ENCODE data around the gene RAP1GDS1. TPM values are rescaled to one million over a fixed set of nuclear protein-coding genes. Genes with fewer than 3 reads are reported as not detected.

RAP1GDS1 gene
- total RNA-seq, 2 donors from 2014 or later: 7.5 to 7.8 TPM

DNA sequence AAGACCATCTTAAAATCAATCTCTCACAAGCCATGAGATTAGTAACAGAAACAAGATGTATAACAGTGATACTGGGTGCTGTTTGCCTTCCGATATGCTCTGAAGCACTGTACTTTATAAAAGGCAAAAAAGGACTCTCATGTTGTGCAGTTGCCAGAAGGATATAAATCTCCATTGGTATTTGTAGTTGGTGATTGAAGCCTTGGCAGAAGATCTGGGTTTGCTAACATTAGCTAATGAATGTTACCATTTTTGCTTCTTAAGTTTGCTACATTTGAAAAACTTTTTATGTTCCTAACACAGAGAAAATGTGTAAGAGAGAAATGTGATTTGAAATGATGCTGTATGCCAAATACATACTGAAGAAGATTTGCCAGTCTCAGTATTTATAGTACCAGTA is 44.4 kb downstream of the RAP1GDS1 start:
- DNase-seq (ENCODE audit: low spot score): no peak

GRCh38 chr4:98310867-98311266 is 49.7 kb downstream of the RAP1GDS1 start:
- no peak for DNase-seq (ENCODE audit: low spot score)
- Histone ChIP-seq H3K4me3 (no peak overlapping the region), H3K36me3 (no peaks in the 10 kb centered on the region), H3K4me1 (no peaks in the 10 kb centered on the region), H3K27ac (no peak overlapping the region), H3K9me3 (no peaks in the 10 kb centered on the region), H3K27me3 (no peaks in the 10 kb centered on the region)
- TF ChIP-seq, protein P1, sequence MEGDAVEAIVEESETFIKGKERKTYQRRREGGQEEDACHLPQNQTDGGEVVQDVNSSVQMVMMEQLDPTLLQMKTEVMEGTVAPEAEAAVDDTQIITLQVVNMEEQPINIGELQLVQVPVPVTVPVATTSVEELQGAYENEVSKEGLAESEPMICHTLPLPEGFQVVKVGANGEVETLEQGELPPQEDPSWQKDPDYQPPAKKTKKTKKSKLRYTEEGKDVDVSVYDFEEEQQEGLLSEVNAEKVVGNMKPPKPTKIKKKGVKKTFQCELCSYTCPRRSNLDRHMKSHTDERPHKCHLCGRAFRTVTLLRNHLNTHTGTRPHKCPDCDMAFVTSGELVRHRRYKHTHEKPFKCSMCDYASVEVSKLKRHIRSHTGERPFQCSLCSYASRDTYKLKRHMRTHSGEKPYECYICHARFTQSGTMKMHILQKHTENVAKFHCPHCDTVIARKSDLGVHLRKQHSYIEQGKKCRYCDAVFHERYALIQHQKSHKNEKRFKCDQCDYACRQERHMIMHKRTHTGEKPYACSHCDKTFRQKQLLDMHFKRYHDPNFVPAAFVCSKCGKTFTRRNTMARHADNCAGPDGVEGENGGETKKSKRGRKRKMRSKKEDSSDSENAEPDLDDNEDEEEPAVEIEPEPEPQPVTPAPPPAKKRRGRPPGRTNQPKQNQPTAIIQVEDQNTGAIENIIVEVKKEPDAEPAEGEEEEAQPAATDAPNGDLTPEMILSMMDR (IDR thresholded peaks at IDR 0.05): no peak

More for the DNA sequence above, 44.4 kb downstream of the RAP1GDS1 start:
- TF ChIP-seq, protein P1 (IDR thresholded peaks at IDR 0.05): no peak
- Histone ChIP-seq H3K4me1 (no peaks in the 10 kb centered on the region), H3K9me3 (peaks cover 0 to 10% of the 10 kb centered on the region in 2 donors), H3K4me3 (no peak overlapping the region), H3K27ac (no peak overlapping the region), H3K27me3 (no peaks in the 10 kb centered on the region), H3K36me3 (no peaks in the 10 kb centered on the region)

DNA sequence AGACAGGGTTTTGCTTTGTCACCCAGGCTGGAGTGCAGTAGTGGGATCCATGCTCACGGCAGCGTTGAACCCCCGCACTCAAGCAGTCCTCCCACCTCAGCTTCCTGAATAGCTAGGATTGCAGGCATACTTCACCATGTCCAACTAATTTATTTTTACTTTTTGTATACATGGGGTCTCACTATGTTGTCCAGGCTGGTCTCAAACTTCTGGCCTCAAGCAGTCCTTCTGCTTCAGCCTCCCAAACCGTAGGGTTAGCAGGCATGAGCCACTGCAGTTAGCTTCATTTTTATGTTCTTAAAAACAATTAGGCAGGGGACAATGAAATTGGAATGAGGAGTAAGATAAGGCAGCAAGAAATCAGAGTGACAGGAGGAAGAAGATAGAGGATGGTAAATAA is 50.5 kb downstream of the RAP1GDS1 start:
- Histone ChIP-seq H3K36me3 (no peaks in the 10 kb centered on the region), H3K27ac (no peak overlapping the region), H3K4me1 (no peaks in the 10 kb centered on the region), H3K9me3 (no peaks in the 10 kb centered on the region), H3K27me3 (no peaks in the 10 kb centered on the region), H3K4me3 (no peak overlapping the region)
- TF ChIP-seq, protein P1 (IDR thresholded peaks at IDR 0.05): no peak
- no peak for DNase-seq (ENCODE audit: low spot score)

DNA sequence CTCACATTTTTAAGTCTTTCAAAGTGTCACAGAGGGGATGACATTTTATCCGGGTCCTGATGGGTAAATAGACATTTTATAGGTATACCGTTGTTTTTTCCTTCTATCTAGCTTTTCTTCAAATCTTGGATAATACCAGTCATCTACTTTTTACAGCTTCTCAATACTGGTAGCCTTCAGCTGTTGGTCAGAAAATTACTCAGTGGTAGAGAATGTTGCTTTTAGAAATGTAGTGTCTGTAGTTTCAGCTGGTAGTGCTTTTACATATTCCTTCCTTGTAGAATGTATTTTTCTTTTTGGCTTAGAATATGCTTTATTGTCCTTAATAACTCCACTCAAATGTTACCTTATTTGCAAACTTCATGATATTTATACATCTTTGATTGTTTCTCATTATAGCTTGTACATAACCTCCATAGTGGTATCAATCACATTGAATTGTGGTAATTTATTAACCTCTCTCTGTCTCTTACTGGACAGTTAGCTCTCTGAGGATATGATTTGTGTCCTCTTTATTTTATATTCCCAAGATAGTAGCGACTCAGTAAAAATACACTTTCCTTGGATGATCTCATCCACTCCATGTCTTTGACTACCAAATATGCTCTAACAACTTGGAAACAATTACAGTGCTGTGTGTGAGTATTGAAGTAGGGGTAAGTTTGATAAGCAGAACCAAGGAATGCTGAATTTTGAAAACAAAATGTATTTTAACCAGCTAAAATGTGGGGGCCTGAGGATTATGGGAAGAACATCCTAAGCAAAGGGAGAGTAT is 53.8 kb downstream of the RAP1GDS1 start:
- Histone ChIP-seq H3K9me3 (no peaks in the 10 kb centered on the region), H3K4me1 (no peaks in the 10 kb centered on the region), H3K27me3 (no peaks in the 10 kb centered on the region), H3K4me3 (no peak overlapping the region), H3K36me3 (no peaks in the 10 kb centered on the region), H3K27ac (no peak overlapping the region)
- TF ChIP-seq, protein P1 (IDR thresholded peaks at IDR 0.05): no peak
- no peak for DNase-seq (ENCODE audit: low spot score)

DNA sequence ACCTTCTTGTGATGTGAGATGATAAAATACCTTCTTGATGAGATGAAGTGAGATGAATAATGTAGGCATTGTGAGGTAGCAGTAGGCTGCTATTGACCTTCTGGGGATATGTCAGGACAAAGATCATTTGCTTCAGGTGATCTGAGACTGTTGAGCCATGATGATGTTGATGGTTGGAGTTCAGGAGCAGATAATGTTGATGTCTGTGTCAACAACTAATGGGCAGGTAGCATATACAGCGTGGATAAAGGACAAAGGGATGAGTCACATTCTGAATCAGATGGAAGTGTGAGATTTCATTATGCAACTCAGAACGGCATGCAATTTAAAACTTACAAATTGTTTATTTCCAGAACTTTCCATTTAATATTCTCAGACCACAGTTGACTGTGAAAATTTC is 57.3 kb downstream of the RAP1GDS1 start:
- no peaks in the 10 kb centered on the region for H3K4me1 ChIP-seq
- H3K4me3 ChIP-seq: no peak overlapping the region
- no peaks in the 10 kb centered on the region for H3K27me3 ChIP-seq
- TF ChIP-seq, protein P1 (IDR thresholded peaks at IDR 0.05): no peak
- no peak overlapping the region for H3K27ac ChIP-seq
- no peaks in the 10 kb centered on the region for H3K36me3 ChIP-seq
- DNase-seq (ENCODE audit: low spot score): no peak
- H3K9me3 ChIP-seq: no peaks in the 10 kb centered on the region

DNA sequence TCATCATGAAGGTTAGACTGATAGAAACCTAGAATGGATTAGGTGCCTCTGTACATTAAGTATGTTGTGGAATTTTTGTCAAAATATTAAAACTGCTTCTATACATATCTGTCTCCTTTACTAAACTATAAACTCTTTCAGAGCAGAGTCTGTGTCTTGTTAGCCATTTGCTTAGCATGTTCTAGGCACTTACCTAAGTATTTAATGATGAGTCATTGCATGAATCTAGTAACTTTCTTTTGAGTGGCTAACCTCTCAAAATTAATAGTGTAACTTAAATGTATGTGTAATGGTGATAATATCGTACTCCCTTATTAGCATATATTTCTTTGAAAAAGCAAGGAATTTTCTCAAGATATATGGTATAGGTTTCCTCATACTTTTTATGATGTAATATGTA is 57.8 kb downstream of the RAP1GDS1 start:
- TF ChIP-seq, protein P1 (IDR thresholded peaks at IDR 0.05): no peak
- no peaks in the 10 kb centered on the region for H3K4me1 ChIP-seq
- H3K4me3 ChIP-seq: no peak overlapping the region
- no peaks in the 10 kb centered on the region for H3K27me3 ChIP-seq
- no peaks in the 10 kb centered on the region for H3K36me3 ChIP-seq
- H3K9me3 ChIP-seq: no peaks in the 10 kb centered on the region
- no peak overlapping the region for H3K27ac ChIP-seq
- no peak for DNase-seq (ENCODE audit: low spot score)

Measured in right atrium auricular region (tissue), 2 donors.